ENCODE measurements around the gene TMEM117.

GRCh38 chr12:43973993-43974392 lies 138.1 kb downstream of the TMEM117 start:
- TF ChIP-seq CTCF (IDR thresholded peaks at IDR 0.05) (no peak), EZH2 (IDR thresholded peaks at IDR 0.05; ENCODE audit: borderline replicate concordance, insufficient read depth, low read depth, low read length, poor library complexity, severe bottlenecking) (no peak)

Measured in B cell (primary cell).